Thymus (tissue), 11 donors: ENCODE measurements around the gene DAPK2. TPM values are rescaled to one million over a fixed set of nuclear protein-coding genes. Genes with fewer than 3 reads are reported as not detected.
A peak's percentile ranks its signal among the peaks of the same experiment; 100 is the strongest.

Experiments
- DNase-seq, 9 donors: peaks; one replicate each; pipeline ENCODE4 v3.0.0-alpha.2; 2013; ENCODE audit warnings: low spot score in 9 of 9, low read depth in 6 of 9, missing footprints in 1 of 9
- H3K27ac ChIP-seq, 2 donors: one replicate each; pipeline ENCODE4 v1.5.1; 2013; ENCODE audit warnings: control low read depth in 1 of 2, low read depth in 1 of 2, low read length in 1 of 2, mild to moderate bottlenecking in 1 of 2, moderate library complexity in 1 of 2
- H3K27me3 ChIP-seq, 2 donors: one replicate each; pipeline ENCODE4 v1.5.1; 2013; ENCODE audit warnings: low read length in 1 of 2; ENCODE audit not compliant: control insufficient read depth in 2 of 2, insufficient read depth in 1 of 2
- H3K36me3 ChIP-seq, 2 donors: one replicate each; pipeline ENCODE4 v1.5.1; 2013; ENCODE audit warnings: low read length in 1 of 2, mild to moderate bottlenecking in 1 of 2, moderate library complexity in 1 of 2; ENCODE audit not compliant: control insufficient read depth in 2 of 2, insufficient read depth in 2 of 2
- H3K4me1 ChIP-seq, 2 donors: one replicate each; pipeline ENCODE4 v1.5.1; 2013; ENCODE audit warnings: low read length in 2 of 2; ENCODE audit not compliant: control insufficient read depth in 2 of 2, insufficient read depth in 2 of 2
- H3K4me3 ChIP-seq, 2 donors: one replicate each; pipeline ENCODE4 v1.5.1; 2013; ENCODE audit warnings: low read length in 2 of 2, control low read depth in 1 of 2, mild to moderate bottlenecking in 1 of 2
- H3K9me3 ChIP-seq, 2 donors: one replicate each; pipeline ENCODE4 v1.5.1; 2013; ENCODE audit warnings: low read length in 1 of 2, mild to moderate bottlenecking in 1 of 2; ENCODE audit not compliant: control insufficient read depth in 2 of 2, insufficient read depth in 1 of 2
- WGBS: extraction: QIAGEN DNeasy Blood & Tissue Kit; methylation state at CpG from one replicate; pipeline ENCODE4 v1.1.7; 2013; 5-methylcytosine and 5-hydroxymethylcytosine counted together
- polyA plus RNA-seq: library from polyadenylated mRNA; stranded (reverse); fragments of 200-250 nt; gene quantifications from one replicate; pipeline ENCODE4 v1.2.3, GENCODE V29; 2013
- total RNA-seq: library from RNA; stranded (reverse); fragments of 120-200 nt; gene quantifications from one replicate; pipeline ENCODE4 v1.2.4, GENCODE V29; 2013
- donor health status: healthy.

The DAPK2 gene
- total and polyA plus RNA-seq, 2 donors: 3.3 TPM

GRCh38 chr15:64009241-64009640 is 37.0 kb downstream of the DAPK2 start:
- H3K27me3 ChIP-seq: no peaks in the 10 kb centered on the region
- WGBS: 94% methylated on average over 2 of the region's 2 CpGs
- no peaks in the 10 kb centered on the region for H3K36me3 ChIP-seq
- no peaks in the 10 kb centered on the region for H3K9me3 ChIP-seq
- peaks cover 15 to 18% of the 10 kb centered on the region in 2 donors for H3K4me1 ChIP-seq
- no peak for DNase-seq
- peak overlapping the region in 1 of 2 donors; percentile 47 for H3K27ac ChIP-seq
- no peak overlapping the region for H3K4me3 ChIP-seq

GRCh38 chr15:64008177-64008576 is 38.1 kb downstream of the DAPK2 start:
- Histone ChIP-seq H3K27me3 (no peaks in the 10 kb centered on the region), H3K27ac (no peak overlapping the region), H3K36me3 (no peaks in the 10 kb centered on the region)

DNA sequence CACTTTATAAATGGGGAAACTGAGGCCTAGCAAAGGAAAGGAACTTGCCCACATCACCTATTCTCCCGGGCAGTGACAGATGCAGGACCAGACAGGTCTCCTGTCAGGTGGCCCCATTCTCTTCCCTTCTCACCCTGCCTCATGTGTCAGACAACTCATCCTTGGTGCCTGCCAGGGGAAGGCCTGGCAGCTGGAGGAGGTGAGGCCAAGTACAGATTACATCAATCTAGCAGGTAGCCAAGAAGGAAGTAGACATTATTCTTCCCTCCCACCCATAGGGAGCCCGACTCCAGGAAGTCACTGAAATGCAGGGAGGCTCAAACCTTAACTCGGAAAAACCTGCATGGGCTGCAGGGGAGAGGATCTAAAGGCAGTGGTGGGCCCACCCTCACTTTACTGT is 39.6 kb downstream of the DAPK2 start:
- H3K4me1 ChIP-seq: peaks cover 15 to 18% of the 10 kb centered on the region in 2 donors
- H3K9me3 ChIP-seq: no peaks in the 10 kb centered on the region
- H3K36me3 ChIP-seq: no peaks in the 10 kb centered on the region
- DNase-seq: no peak
- no peaks in the 10 kb centered on the region for H3K27me3 ChIP-seq
- no peak overlapping the region for H3K27ac ChIP-seq
- 91% methylated on average over 3 of the region's 3 CpGs for WGBS
- H3K4me3 ChIP-seq: no peak overlapping the region

More at GRCh38 chr15:64008177-64008576, 38.1 kb downstream of the DAPK2 start:
- Histone ChIP-seq H3K4me3 (no peak overlapping the region), H3K9me3 (no peaks in the 10 kb centered on the region), H3K4me1 (peaks cover 15 to 18% of the 10 kb centered on the region in 2 donors)
- DNase-seq: no peak

- Histone ChIP-seq H3K4me3 (no peak overlapping the region), H3K9me3 (no peaks in the 10 kb centered on the region), H3K4me1 (peaks cover 3 to 5% of the 10 kb centered on the region in 2 donors), H3K36me3 (no peaks in the 10 kb centered on the region), H3K27me3 (no peaks in the 10 kb centered on the region), H3K27ac (no peak overlapping the region)
- no peak for DNase-seq
- 97% methylated on average over 5 of the region's 5 CpGs for WGBS
Measured at GRCh38 chr15:64004587-64004986, 41.7 kb downstream of the DAPK2 start.

- peaks cover 2% of the 10 kb centered on the region in 2 donors for H3K4me1 ChIP-seq
- no peak overlapping the region for H3K27ac ChIP-seq
- no peaks in the 10 kb centered on the region for H3K27me3 ChIP-seq
- H3K4me3 ChIP-seq: no peak overlapping the region
- H3K36me3 ChIP-seq: no peaks in the 10 kb centered on the region
- 95% methylated on average over 2 of the region's 2 CpGs for WGBS
- H3K9me3 ChIP-seq: no peaks in the 10 kb centered on the region
- DNase-seq: no peak
Measured at GRCh38 chr15:64004056-64004455, 42.2 kb downstream of the DAPK2 start.

DNA sequence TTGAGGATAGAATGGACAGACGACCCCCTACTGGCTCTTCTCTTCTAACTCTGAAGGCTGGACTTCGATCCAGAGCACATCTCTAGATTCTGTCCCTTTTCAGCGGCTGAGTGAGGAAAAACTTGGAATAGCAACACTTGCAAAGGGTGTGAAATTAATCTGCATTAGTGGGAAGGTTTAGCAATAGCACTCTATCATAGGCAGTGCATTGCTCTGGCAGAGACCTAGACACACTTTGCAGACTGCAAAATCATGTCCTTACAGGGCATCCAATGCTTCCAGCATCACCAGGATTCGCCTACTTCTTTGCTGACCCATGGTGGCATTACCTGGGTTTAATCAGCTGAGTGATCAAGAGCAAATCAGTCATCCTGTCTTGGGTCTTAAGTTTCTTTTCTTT is 43.1 kb downstream of the DAPK2 start:
- peaks cover 0 to 7% of the 10 kb centered on the region in 2 donors for H3K4me1 ChIP-seq
- no peaks in the 10 kb centered on the region for H3K9me3 ChIP-seq
- no peak overlapping the region for H3K4me3 ChIP-seq
- WGBS: 94% methylated on average over 4 of the region's 4 CpGs
- no peaks in the 10 kb centered on the region for H3K36me3 ChIP-seq
- DNase-seq: no peak
- no peak overlapping the region for H3K27ac ChIP-seq
- H3K27me3 ChIP-seq: no peaks in the 10 kb centered on the region

GRCh38 chr15:64001148-64001547 is 45.1 kb downstream of the DAPK2 start:
- Histone ChIP-seq H3K4me1 (peaks cover 0 to 8% of the 10 kb centered on the region in 2 donors), H3K27ac (no peak overlapping the region)
- WGBS: 63% methylated on average over 5 of the region's 5 CpGs

DNA sequence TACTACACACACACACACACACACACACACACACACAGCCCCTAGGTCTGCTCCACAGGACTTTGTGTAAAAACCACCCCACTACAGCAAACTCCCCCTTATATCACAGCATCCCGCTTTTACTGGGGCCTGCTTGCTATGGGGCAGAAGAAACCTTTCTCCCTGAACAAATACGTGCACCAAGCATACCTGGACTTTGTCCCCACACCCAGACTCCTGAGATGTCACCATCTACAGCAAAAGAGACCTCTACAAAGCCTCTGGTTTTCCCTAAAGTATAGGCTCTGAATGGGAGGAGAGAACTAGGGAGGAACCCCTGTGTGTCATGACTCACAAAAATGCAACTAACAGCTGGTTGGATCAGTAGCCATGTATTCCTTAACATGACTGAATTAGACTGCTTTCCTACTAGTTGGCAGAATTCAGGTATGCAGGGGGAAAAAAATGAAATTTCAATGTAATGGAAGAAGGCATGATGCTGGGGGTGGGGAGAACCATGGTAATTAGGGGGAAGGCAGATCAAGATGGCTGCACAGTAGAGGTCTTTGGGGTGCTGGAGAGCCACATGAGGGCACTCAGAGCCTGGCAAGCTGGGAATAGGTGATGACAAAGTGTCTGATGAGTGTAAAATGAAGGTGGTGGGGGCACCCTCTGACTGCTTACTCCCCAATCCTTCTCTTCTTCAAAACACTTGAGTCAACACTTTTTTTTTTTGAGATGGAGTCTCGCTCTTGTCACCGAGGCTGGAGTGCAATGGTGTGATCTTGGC is 45.9 kb downstream of the DAPK2 start:
- DNase-seq: no peak
- H3K4me3 ChIP-seq: no peak overlapping the region
- no peaks in the 10 kb centered on the region for H3K27me3 ChIP-seq
- peaks cover 0 to 8% of the 10 kb centered on the region in 2 donors for H3K4me1 ChIP-seq
- H3K9me3 ChIP-seq: no peaks in the 10 kb centered on the region
- H3K36me3 ChIP-seq: no peaks in the 10 kb centered on the region
- H3K27ac ChIP-seq: no peak overlapping the region
- WGBS: 95% methylated on average over 4 of the region's 4 CpGs

More at GRCh38 chr15:64001148-64001547, 45.1 kb downstream of the DAPK2 start:
- Histone ChIP-seq H3K27me3 (no peaks in the 10 kb centered on the region), H3K36me3 (no peaks in the 10 kb centered on the region), H3K4me3 (no peak overlapping the region), H3K9me3 (no peaks in the 10 kb centered on the region)
- peak in 1 of 9 donors; percentile 27 for DNase-seq

- Histone ChIP-seq H3K9me3 (no peaks in the 10 kb centered on the region), H3K36me3 (no peaks in the 10 kb centered on the region), H3K27me3 (no peaks in the 10 kb centered on the region), H3K4me1 (peaks cover 0 to 8% of the 10 kb centered on the region in 2 donors), H3K4me3 (no peak overlapping the region), H3K27ac (no peak overlapping the region)
- WGBS: 11% methylated on average over 3 of the region's 3 CpGs
- DNase-seq: no peak
Measured at GRCh38 chr15:63999177-63999576, 47.1 kb downstream of the DAPK2 start.
